Stimulated activated naive CD8-positive, alpha-beta T cell treated with anti-CD3 and anti-CD28 coated beads, Interleukin-15, Interleukin-2, amounts not matched to agents 100 ng/mL and 50 ng/mL, for 24 hours (primary cell): ENCODE data around the gene PRSS3.
"Not testable (repeated sequence)": the region's sequence is repeated elsewhere in the genome, so short reads cannot be mapped to it uniquely, and the experiment has no call there.

Experiments
- H3K27ac Mint-ChIP-seq: one replicate; pipeline ENCODE4 v1.8.0; 2021; ENCODE audit warnings: mild to moderate bottlenecking, mixed read lengths
- H3K27me3 Mint-ChIP-seq: one replicate; pipeline ENCODE4 v1.8.0; 2021; ENCODE audit warnings: mixed read lengths
- H3K36me3 Mint-ChIP-seq: one replicate; pipeline ENCODE4 v1.8.0; 2021; ENCODE audit warnings: low read depth, mixed read lengths
- H3K4me1 Mint-ChIP-seq: one replicate; pipeline ENCODE4 v1.8.0; 2021; ENCODE audit warnings: low read depth, mixed read lengths
- H3K4me3 Mint-ChIP-seq: one replicate; pipeline ENCODE4 v1.8.0; 2021; ENCODE audit warnings: mild to moderate bottlenecking, mixed read lengths
- H3K9me3 Mint-ChIP-seq: one replicate; pipeline ENCODE4 v1.8.0; 2021; ENCODE audit warnings: mixed read lengths

PRSS3 gene

GRCh38 chr9:33776578-33776977 lies 18.8 kb upstream of the PRSS3 start:
- Mint-ChIP-seq H3K27me3 (peaks cover 5% of the 10 kb centered on the region), H3K27ac (no peak overlapping the region), H3K36me3 (no peaks in the 10 kb centered on the region), H3K4me3 (no peak overlapping the region), H3K9me3 (no peaks in the 10 kb centered on the region), H3K4me1 (no peaks in the 10 kb centered on the region)

DNA sequence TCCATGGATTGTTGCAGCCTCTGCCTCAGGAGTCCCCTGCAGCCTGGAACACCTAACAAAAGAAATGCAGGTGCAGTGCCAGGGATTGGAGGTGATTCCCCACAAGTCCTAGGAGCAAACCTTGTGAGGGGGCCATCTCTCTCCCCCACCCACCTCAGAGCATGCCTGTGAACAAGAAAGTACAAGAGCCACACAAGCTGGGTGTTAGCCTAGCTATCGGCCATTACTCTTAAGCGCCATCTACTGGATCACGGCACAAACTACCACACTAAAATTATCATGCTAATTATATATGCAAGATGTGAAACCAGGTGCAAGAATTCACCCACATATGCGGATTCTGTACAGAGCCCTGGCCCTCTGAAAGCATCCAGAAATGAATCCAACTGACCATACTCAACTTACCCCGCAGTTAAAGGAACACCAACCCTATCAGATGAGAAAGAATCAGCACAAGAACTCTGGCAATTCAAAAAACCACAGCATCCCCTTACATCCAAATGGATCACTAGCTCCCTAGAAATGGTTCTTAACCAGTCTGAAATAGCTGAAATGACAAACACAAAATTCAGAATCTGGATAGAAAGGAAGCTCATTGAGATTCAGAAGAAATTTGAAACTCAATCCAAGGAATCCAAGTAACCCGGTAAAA lies 16.5 kb upstream of the PRSS3 start:
- Mint-ChIP-seq H3K27me3 (peaks cover 5% of the 10 kb centered on the region), H3K4me3 (no peak overlapping the region), H3K4me1 (no peaks in the 10 kb centered on the region), H3K36me3 (no peaks in the 10 kb centered on the region), H3K9me3 (no peaks in the 10 kb centered on the region), H3K27ac (no peak overlapping the region)

- no peak overlapping the region for H3K4me3 Mint-ChIP-seq
- H3K27ac Mint-ChIP-seq: no peak overlapping the region
- no peaks in the 10 kb centered on the region for H3K36me3 Mint-ChIP-seq
- no peaks in the 10 kb centered on the region for H3K4me1 Mint-ChIP-seq
- H3K9me3 Mint-ChIP-seq: no peaks in the 10 kb centered on the region
- H3K27me3 Mint-ChIP-seq: peaks cover 12% of the 10 kb centered on the region
Observed at GRCh38 chr9:33780276-33780675, 15.1 kb upstream of the PRSS3 start.

- H3K4me3 Mint-ChIP-seq: no peak overlapping the region
- H3K9me3 Mint-ChIP-seq: no peaks in the 10 kb centered on the region
- H3K4me1 Mint-ChIP-seq: no peaks in the 10 kb centered on the region
- no peak overlapping the region for H3K27ac Mint-ChIP-seq
- H3K36me3 Mint-ChIP-seq: no peaks in the 10 kb centered on the region
- peaks cover 12% of the 10 kb centered on the region for H3K27me3 Mint-ChIP-seq
Observed at GRCh38 chr9:33781736-33782135, 13.6 kb upstream of the PRSS3 start.

GRCh38 chr9:33782395-33783152 lies 12.8 kb upstream of the PRSS3 start:
- no peak overlapping the region for H3K27ac Mint-ChIP-seq
- H3K4me3 Mint-ChIP-seq: no peak overlapping the region
- H3K27me3 Mint-ChIP-seq: peaks cover 12% of the 10 kb centered on the region
- H3K9me3 Mint-ChIP-seq: no peaks in the 10 kb centered on the region
- H3K36me3 Mint-ChIP-seq: no peaks in the 10 kb centered on the region
- no peaks in the 10 kb centered on the region for H3K4me1 Mint-ChIP-seq

DNA sequence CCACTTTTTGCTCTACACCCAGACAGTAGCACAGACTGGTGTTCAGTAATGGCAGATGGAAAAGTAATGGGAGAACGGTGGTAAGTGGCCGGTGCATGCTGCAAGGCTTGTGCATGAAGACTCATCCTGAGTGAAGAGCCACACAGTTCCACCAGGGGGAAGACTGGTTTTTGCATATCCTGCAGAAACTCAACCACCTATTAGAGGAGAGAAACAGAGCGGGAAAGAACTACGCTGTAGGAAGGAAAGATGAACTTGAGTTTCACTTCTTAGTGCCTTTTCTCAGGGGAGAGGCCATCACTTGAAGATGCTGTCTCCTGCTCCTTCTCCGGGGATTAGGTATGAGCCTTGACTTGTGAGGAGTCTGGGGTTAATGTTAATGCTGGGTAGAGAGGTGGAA lies 9.4 kb upstream of the PRSS3 start:
- Mint-ChIP-seq H3K36me3 (no peaks in the 10 kb centered on the region), H3K27me3 (peaks cover 8% of the 10 kb centered on the region)

DNA sequence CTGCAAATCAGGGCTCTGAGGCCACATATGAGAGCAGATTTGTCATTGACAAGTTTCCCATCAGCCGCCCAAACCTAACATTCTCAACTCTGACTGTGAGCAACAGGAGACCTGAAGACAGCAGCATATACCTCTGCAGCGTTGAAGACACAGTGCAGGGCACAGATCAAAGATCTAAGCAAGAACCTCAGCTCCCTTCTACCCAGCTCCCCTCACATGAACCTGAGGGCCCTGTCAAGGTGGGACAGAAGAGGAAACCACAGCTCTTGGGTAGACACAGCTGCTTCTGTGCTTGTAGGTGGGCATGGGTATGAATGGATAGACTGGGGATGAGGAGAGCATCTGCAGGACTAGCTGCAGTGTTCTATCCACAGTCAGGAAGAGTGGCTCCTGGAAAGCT lies 8.7 kb upstream of the PRSS3 start:
- no peak overlapping the region for H3K27ac Mint-ChIP-seq
- no peaks in the 10 kb centered on the region for H3K36me3 Mint-ChIP-seq
- H3K9me3 Mint-ChIP-seq: no peaks in the 10 kb centered on the region
- H3K27me3 Mint-ChIP-seq: peaks cover 8% of the 10 kb centered on the region
- no peak overlapping the region for H3K4me3 Mint-ChIP-seq
- no peaks in the 10 kb centered on the region for H3K4me1 Mint-ChIP-seq

More for the DNA sequence above, 9.4 kb upstream of the PRSS3 start:
- Mint-ChIP-seq H3K4me1 (no peaks in the 10 kb centered on the region), H3K27ac (no peak overlapping the region), H3K9me3 (no peaks in the 10 kb centered on the region), H3K4me3 (no peak overlapping the region)

DNA sequence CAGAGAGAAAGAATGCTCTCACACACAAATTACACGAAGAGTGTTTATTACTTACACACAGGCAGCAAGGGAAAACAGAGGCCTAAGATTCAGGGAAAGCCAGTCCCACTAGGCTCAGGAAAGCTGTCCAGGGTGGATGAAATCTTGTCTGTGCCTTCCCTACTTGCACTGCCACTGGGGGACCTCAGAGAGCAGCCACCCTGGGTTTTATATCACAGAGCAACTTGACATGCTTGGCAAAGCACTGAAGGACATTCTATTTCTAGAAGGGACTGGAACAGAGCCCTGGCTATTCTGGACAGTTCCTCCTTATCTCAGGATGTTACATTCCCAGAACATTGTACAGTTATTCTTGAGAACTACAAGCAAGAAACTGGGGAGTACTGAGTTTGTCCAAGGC lies 7.5 kb upstream of the PRSS3 start:
- Mint-ChIP-seq H3K4me3 (no peak overlapping the region), H3K27me3 (peaks cover 8% of the 10 kb centered on the region), H3K27ac (no peak overlapping the region), H3K36me3 (no peaks in the 10 kb centered on the region), H3K9me3 (no peaks in the 10 kb centered on the region), H3K4me1 (no peaks in the 10 kb centered on the region)

DNA sequence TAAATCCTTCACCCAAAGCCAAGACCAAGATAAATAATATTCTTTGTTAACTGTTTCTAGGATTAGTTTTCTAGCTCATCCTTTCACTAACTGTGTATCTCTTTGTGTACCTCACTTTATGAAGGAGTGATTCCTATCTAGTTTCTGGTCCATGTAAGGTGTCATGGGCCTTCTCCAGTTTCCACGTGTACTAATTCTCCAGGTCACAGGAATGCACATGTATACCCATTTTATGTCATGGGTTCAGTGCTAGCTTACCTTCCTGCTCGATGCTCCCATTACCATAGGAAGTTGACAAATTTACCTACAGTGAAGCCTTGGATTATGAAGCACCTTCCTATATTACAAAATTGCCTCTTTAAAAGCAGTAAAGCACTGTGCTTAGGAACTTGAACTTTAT lies 5.9 kb upstream of the PRSS3 start:
- not testable (repeated sequence) for H3K27ac Mint-ChIP-seq, H3K9me3 Mint-ChIP-seq, H3K27me3 Mint-ChIP-seq, H3K36me3 Mint-ChIP-seq, H3K4me3 Mint-ChIP-seq, H3K4me1 Mint-ChIP-seq

- Mint-ChIP-seq H3K27ac (no peak overlapping the region), H3K9me3 (no peaks in the 10 kb centered on the region), H3K36me3 (no peaks in the 10 kb centered on the region), H3K27me3 (no peaks in the 10 kb centered on the region), H3K4me3 (no peak overlapping the region), H3K4me1 (no peaks in the 10 kb centered on the region)
Observed at GRCh38 chr9:33791117-33791516, 4.2 kb upstream of the PRSS3 start.

DNA sequence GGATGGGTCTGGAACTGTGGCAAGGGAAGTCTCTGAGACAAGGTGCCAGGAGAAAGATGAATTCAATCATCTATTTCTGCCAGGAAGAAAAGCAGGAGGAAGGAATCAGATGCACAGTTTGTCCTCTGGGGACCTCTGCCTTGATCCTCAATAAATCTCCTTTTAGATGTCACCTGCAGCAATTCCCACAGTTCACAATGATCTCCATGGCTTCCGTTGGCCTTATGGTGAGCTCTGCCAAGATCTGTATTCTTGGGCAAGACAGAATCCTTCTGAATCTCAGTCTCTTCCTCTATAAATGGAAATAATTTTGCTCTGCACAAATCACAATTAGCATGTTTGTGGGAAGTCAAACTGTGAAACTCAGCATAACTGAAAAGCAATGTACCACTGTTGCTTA lies 1.9 kb upstream of the PRSS3 start:
- H3K27me3 Mint-ChIP-seq, H3K4me1 Mint-ChIP-seq, H3K4me3 Mint-ChIP-seq, H3K27ac Mint-ChIP-seq, H3K36me3 Mint-ChIP-seq, H3K9me3 Mint-ChIP-seq: not testable (repeated sequence)

DNA sequence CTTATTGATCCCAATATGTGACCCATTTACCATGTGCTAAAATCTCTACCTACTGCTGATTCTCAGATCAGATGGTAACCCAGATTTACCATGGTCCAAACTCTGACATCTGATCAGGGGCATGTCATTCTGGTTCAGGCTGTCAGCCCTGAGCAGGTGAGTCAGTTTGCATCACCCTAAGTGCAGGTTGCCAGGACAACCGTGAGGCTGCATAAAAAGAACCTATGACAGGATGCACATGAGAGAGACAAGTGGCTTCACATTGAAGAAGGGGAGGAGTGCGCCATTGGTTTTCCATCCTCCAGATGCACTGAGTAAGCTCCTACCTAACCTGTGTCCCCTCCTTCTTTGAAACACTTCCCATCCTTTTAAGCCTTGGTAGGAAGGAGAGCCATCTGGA lies 801 bp upstream of the PRSS3 start:
- H3K4me3 Mint-ChIP-seq: no peak overlapping the region

DNA sequence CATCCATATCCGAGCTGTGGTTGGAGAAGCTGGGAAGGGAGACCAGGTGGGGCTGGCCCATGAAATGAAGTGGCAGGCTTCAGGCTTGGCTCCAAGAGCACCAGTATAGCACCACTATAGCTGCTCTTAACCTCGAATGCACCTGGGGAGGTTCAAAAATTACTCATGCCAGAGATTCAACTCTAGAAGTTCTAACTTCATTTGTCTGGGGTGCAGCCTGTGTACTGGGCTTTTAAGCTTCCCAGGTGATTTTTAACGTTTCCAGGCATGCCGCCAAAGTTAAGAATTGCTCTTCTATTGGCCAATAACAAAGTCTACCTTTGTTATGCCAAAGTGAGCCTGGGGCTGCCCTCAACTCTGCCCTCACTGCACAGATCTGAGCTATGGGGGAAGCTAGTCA lies 458 bp downstream of the PRSS3 start:
- H3K27ac Mint-ChIP-seq: no peak overlapping the region
- H3K36me3 Mint-ChIP-seq: no peaks in the 10 kb centered on the region
- peaks cover 12% of the 10 kb centered on the region for H3K27me3 Mint-ChIP-seq
- no peaks in the 10 kb centered on the region for H3K4me1 Mint-ChIP-seq
- no peaks in the 10 kb centered on the region for H3K9me3 Mint-ChIP-seq
- H3K4me3 Mint-ChIP-seq: no peak overlapping the region

More for the DNA sequence above, 801 bp upstream of the PRSS3 start:
- H3K27me3 Mint-ChIP-seq: peaks cover 12% of the 10 kb centered on the region
- no peaks in the 10 kb centered on the region for H3K36me3 Mint-ChIP-seq
- H3K9me3 Mint-ChIP-seq: no peaks in the 10 kb centered on the region
- no peak overlapping the region for H3K27ac Mint-ChIP-seq
- no peaks in the 10 kb centered on the region for H3K4me1 Mint-ChIP-seq

- not testable (repeated sequence) for H3K4me1 Mint-ChIP-seq, H3K9me3 Mint-ChIP-seq, H3K27ac Mint-ChIP-seq, H3K4me3 Mint-ChIP-seq, H3K36me3 Mint-ChIP-seq
- peaks cover 12% of the 10 kb centered on the region for H3K27me3 Mint-ChIP-seq
Observed at GRCh38 chr9:33796679-33797078, 1.3 kb downstream of the PRSS3 start.

GRCh38 chr9:33797837-33798236 lies 2.5 kb downstream of the PRSS3 start:
- H3K27me3 Mint-ChIP-seq: peaks cover 12% of the 10 kb centered on the region
- H3K9me3 Mint-ChIP-seq: no peaks in the 10 kb centered on the region
- no peak overlapping the region for H3K4me3 Mint-ChIP-seq
- H3K27ac Mint-ChIP-seq: no peak overlapping the region
- no peaks in the 10 kb centered on the region for H3K36me3 Mint-ChIP-seq
- H3K4me1 Mint-ChIP-seq: no peaks in the 10 kb centered on the region

- Mint-ChIP-seq H3K4me3 (no peak overlapping the region), H3K36me3 (no peaks in the 10 kb centered on the region), H3K27me3 (peaks cover 16% of the 10 kb centered on the region), H3K4me1 (no peaks in the 10 kb centered on the region), H3K27ac (no peak overlapping the region), H3K9me3 (no peaks in the 10 kb centered on the region)
Observed at GRCh38 chr9:33798545-33798944, 3.2 kb downstream of the PRSS3 start.
